AG08396 (cell line): ENCODE data around the gene COQ8A.

ENCODE experiments used
- DNase-seq: peaks from one replicate; pipeline ENCODE4 v3.0.0; 2012; ENCODE audit warnings: low spot score, mixed read lengths

Gene COQ8A

DNA sequence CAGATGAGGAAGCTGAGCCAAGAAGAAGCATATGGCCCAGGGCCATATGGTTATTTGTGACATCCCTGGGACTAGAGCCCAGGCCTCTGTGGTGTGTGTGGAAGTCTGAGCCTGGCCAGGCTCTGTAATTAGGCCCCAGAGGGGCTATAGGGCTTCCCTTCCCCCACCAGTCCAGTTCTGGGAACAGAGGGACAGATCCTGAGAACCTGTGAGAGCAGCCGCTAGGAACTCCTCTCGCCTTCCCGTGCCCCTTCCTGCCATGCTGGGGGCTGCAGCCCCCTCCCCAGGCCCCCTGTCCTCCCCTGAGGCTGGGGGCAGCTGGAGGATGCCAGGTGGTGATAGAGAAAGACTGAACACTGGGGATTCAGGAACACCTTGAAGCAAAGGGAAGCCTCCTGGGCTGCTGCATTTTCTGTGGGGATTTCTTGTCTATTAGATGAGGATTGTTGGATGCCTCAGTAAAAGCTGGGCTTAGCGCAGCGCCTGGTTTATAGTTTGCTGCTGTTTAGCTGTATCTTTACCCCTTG lies 33.3 kb downstream of the COQ8A start:
- DNase-seq: no peak

DNA sequence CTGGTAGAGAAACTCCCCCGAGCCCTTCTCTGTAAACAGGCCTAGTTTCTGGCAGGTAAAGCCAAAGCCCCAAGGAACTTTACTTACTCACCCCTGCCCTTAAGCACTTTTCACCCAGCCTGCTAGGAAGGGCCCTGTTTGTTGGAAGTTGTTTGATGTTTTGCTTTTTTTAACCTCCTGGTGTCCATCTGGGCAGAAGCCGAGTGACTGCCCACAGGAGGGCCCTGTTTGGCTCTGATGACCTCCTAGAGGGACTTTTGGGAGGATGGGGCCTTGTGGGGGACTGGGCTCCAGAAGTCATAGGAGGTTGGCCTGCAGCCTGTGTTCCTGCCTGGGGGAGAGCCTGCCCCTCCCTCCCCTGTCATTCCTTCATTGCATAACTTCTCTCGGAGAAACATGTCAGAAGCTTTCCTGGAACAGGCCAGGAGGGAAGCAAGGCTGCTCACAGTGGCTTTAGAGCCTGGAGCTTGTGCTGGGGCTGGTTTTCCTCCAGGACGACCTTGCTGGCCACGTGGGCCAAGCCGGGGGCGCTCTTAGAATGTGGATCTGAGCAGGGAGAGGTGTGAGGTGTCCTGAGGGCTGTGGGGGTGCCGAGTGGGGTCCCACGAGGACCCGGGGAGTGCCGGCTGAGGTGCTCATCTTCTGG lies 33.9 kb downstream of the COQ8A start:
- DNase-seq: peak; percentile 54

DNA sequence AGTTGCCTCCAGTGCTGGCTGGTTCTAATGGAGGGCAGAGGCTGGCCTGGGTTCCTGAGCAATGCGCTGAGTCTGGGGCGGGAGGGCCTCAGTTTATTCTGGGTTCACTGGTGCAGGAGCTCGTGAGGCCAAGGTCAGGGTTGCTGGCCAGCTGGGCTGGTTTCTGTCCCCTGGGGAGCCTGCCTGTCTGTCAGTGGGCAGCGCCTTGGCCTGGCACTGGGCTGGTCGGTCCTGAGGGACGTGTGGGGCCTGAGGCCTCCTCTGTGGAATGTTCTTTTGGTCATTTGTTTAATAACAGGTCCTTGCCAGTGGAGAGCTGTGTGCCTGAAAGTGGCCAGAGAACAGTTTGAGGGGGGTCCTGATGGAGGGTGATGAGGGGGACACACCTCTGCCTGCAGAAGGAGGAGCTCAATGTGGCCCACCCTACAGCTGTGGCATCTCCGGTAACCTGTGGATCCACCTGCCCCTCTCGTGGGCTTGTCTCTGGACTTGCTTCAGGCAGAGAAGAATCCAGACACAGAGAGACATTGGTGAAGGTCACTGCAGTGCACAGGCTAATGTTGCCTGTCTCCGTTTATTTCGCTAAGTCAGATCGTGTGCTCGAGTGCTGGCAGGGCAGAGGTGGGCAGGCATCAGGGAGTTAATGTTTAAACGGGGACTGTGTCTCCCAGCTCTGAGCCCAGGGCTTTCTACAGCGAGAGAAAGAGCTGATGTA lies 34.6 kb downstream of the COQ8A start:
- DNase-seq: no peak

DNA sequence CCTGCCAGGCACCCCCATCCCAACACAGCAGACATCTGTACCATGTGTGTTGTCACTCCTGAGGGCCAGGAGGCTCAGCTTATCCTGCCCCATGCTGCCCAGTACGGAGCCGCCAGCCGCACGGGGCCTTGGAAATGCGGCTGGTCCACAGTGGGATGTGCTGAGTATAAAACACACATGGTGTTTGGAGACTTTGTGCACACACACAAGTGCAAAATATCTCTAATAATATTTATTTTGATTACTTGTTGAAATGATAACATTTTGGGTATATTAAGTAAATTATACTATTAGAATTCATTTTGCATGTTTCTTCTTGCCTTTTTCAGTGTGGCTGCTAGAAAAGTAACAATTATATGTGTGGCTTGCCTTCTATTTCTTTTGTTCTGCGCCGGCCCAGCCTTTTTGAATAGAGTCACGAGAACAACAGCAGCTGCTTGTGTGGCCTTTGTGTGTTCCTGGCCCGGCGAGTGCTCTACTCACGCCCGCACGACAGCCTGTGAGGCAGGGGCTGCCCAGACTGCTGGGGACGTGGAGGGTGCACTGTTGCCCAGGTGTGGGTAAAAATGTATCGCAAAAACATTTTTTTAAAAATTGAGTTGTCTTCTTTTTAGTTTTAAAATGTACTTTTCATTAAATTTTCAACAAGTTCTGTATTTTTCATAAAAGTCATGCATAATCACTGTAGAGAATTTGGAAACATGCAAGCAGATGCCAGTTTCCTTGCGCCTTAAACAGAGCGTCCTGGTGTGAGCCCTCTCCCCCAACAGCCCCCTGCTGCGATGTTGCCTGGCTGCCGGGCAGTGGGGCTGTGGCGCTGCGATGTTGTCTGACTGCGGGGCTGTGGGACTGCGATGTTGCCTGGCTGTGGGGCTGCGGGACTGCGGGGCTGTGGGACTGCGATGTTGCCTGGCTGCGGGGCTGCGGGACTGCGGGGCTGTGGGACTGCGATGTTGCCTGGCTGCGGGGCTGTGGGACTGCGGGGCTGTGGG lies 35.5 kb downstream of the COQ8A start:
- no peak for DNase-seq

DNA sequence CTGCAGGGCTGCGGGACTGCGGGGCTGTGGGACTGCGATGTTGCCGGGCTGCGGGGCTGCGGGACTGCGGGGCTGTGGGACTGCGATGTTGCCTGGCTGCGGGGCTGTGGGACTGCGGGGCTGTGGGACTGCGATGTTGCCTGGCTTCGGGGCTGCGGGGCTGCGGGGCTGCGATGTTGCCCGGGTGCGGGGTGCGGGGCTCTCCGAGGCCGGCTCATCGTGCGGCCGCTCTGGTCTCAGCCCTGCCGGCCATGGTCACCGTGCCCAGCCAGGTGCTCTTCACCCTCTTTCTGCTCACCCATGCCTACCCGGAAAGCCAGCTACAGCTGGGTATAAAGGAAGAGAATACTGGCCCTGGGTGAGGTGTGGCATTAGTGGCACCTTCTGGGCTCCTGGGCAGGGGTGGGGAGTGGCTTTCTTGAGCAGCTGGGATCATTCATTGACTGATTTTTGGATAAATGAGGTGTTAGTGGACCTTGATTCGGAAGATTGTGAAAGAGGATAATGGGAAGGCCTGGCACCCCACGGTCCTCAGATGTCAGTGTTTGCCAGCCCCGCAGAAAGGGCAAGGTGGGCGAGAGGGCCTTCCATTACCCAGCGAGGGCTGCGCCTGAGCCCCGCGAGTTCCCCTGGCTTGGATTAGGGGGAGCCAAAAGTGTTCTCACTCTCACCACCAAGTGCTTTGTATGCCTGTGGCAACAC lies 36.3 kb downstream of the COQ8A start:
- no peak for DNase-seq

DNA sequence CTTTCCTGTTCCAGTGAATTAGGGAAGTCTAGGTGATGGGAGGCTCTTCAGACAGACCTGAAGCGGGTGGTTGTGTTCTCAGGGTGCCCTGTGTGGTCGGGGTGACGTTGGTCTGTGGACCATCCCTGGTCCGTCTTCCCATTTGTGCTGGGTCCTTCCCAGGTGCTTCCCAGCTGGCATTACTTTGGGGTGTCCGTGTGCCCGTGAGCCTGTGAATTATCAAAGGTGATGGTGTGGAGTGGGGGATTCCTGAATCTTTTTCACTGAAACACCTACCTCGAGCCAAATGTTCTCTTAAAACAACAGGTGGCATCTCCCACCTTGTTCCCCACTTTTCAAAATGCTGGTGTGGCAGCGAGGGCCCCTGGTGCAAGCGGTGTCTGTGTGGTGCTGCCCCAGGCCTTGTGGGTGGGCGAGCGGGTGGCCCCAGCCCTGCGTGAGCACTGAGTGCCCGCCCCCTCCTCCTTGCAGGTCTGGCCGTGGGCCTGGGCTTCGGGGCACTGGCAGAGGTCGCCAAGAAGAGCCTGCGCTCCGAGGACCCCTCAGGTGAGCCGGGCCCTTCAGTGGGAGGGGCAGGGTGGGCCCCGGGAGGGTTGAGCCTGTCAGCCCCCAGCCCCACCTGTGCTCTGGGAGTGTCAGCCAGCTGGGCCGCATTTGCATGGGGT lies 37.0 kb downstream of the COQ8A start:
- no peak for DNase-seq

DNA sequence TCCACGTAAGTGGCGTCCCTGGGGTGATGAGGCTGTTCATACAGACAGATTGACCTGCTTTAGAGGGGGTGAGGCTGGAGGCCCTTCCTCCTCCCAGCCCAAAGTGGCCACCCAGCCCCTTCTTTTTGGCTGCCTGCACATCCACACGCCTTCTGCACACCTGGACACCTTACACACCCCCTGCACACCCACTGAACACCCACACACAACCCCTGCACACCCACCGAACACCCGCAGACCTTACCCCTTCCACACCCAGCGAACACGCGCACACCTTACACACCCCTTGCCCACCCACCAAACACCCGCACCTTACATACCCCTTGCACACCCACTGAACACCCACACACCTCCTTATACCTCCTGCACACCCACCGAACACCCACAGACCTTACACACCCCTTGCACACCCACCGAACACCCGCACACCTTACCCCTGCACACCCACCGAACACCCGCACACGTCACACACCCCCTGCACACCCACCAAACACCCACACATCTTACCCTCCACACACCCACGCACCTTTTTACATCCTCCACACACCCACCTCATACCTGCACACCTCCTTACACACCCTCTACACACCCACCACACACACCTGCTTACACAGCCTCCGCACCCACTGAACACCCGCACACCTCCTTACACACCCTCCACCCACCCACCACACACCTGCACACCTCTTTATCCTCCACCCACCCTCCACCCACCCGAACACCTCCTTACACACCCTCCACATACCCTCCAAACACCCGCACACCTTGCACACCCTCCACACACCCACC lies 37.7 kb downstream of the COQ8A start:
- no peak for DNase-seq

DNA sequence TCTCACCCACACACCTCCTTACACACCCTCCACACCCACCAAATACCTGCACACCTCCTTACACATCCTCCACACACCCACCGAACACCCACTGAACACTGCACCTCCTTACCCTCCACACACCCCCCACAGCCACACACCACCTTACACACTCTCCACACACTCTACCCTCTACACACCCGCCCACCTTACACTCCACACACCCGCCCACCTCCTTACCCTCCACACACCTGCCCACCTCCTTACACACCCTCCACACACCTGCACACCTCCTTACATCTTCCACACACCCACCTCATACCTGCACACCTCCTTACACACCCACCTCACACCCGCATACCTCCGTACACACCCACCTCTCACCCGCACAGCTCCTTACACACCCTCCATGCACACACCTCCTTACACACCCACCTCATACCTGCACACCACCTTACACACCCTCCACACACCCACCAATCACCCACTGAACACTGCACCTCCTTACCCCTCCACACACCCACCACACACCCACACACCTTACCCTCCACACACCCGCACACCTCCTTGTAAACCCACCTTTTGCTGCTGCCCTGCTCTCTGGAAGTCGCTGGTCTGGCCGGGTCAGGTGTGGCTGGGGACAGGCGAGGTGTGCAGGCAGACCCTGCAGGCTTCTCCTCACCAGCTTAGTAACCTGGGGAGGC lies 38.5 kb downstream of the COQ8A start:
- DNase-seq: no peak

DNA sequence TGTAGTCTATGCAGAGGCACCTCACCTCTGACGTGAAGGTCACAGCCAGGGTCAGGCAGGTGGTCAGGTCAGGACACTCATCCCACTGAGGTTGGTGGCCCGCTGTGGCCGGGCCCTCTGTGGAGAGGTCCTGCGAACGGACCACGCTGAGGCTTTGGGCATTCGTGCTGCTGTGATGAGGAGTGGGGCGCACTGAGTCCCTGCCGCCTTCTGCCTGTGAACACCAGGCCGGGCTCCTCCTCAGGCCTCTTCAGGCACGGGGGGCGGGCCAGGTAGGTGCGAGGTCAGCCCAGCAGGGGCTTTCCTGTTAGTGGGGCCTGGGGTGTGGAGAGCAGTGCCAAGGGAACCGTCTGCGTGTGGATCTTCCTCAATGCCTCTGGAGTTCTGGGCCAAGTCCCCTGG lies 39.0 kb downstream of the COQ8A start:
- DNase-seq: no peak

DNA sequence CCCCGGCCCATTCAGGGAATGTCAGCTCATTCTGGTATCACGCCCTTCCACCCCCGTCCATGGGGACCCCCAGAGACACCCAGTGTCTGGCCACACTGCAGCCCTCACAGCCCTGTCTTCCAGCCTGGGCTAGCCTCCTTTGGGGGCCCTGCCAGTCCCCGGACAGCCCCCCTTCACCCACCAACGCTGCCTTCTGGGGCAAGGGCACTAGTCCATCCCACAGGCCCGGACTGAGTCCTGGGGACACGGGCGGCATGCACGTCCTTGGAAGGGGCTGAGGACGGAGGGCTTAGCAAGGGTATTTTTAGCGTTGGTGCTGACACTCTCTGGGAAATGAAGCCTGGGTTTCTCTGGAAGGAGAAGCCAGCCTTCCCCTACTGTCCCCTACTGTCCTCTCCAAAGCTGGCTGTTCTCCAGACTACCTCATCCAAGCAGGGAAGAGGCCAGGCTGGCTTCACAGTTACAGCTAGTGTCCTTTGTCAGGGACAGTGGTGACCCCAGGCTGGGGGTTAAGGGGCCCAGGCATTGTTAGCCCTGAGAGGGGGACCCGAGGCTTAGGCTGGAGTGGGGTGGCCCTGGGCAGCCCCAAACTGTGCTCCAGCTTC lies 39.5 kb downstream of the COQ8A start:
- DNase-seq: no peak

DNA sequence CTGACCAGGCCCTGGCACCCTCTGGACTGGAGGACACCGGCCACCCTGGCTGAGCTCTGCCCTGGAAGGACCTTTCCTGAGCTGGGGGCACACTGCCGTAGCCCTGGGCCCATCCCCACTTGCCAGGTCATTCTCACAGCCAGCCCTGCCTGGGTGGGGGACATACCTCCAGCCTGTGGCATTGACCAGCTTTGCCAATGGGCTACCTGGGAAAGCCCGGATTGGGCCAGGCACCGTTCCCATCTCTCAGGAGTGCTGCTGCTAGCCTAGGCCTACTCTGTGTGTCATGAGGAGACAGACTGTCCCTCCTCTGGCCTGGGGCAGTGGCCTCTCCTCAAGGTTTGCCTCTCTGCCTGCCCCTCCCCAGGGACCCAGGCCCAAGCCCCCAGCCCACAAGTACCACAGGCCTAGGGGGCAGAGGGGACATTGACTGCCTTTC lies 40.0 kb downstream of the COQ8A start:
- no peak for DNase-seq

DNA sequence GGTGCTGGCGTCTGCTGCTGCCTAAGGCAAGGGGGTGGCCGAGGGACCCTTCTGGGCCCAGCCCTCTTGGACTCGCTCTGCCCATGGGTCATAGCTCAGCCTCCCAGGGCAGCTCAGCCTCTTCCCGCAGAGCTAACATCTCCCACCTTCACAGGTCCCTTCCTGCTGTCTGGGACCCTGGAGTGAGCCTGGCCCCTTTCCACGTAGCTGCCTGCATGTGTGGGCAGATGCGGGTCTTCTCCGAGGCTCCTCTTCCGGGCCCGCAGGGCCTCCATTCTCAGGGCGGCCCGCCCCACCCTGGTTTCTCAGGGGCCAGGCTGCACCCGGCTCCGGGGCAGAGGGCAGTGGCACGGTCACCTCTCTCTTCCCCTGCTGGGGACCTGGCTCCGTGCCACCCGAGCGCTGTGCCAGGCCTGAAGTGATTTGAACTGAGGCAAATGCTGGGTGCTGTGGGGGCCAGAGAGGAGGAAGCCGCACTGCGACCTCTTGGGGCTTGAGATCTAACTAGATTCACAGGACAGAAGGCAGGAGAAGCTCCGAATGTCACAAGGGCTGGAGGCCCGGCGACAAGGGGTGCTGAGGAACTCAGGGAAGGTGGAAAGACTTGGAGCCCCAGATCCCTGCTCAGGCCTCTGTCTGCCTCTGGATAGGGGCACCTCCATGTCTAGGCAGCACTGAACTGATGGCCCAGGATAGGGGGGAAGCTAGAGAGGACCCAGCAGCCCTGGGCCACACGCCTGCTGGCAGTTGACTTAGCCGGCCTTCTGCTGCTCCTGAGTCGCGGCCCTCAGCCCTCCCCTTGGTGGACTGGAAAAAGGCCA lies 40.7 kb downstream of the COQ8A start:
- DNase-seq: no peak

DNA sequence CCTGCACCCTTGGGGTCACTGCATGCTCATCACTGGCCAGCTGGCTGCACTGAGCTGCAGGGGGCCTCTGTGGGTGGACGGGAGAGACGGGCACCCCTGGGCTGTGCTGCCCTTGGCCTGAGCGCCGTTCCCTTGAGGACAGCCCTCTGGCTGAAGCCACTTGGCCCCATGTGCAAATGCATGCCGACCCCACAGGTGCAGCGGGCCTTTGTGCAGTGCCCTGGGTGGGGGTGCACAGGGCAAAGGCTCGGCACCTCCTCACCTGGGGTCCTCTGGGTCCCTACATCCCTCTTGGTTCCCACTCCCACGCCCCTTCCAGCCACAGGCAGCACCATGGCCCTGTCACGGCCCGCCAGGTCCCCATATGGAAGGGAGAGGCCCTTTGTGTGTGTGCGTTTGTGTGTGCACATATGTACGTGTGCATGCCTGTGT lies 41.3 kb downstream of the COQ8A start:
- no peak for DNase-seq

DNA sequence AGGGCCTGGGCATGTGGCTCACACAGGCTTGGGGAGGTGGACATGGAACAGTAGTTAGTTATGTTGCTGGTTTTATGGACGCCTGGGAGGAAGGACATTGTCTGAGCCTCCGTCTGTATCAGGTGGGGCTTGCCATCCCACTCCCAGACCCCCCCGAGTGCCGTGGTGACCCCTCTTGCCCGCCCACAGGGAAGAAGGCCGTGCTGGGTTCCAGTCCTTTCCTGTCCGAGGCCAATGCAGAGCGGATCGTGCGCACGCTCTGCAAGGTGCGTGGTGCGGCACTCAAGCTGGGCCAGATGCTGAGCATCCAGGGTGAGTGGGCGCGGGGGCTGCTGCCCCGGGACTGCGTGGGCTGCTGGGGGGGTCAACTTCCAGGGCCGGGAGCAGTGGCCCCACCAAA lies 41.7 kb downstream of the COQ8A start:
- DNase-seq: no peak

DNA sequence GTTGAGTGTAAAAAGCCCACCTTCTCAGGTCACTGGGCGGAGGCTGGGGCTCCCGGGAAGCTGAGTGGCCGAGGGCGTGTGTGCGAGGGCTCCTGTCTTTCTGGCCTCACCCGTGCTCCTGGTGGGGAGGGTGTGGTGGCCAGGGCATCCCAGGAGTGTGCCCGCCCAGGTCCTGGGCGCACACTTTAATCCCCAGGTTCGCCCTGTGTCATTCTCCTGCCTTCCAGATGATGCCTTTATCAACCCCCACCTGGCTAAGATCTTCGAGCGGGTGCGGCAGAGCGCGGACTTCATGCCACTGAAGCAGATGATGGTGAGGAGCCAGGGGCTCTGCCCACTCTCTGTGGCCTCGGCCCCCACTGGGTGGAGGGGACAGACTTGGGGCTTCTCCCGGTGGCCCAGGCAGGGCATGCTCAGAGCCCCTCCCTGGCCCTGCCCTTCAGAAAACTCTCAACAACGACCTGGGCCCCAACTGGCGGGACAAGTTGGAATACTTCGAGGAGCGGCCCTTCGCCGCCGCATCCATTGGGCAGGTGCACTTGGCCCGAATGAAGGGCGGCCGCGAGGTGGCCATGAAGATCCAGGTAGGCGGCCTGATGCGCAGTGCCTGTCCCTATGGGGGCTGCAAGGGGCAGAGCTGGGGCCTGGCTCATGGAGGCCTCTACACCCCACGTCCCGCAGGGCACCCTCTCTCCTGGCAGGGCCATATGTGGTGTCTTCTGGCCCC lies 42.5 kb downstream of the COQ8A start:
- no peak for DNase-seq

DNA sequence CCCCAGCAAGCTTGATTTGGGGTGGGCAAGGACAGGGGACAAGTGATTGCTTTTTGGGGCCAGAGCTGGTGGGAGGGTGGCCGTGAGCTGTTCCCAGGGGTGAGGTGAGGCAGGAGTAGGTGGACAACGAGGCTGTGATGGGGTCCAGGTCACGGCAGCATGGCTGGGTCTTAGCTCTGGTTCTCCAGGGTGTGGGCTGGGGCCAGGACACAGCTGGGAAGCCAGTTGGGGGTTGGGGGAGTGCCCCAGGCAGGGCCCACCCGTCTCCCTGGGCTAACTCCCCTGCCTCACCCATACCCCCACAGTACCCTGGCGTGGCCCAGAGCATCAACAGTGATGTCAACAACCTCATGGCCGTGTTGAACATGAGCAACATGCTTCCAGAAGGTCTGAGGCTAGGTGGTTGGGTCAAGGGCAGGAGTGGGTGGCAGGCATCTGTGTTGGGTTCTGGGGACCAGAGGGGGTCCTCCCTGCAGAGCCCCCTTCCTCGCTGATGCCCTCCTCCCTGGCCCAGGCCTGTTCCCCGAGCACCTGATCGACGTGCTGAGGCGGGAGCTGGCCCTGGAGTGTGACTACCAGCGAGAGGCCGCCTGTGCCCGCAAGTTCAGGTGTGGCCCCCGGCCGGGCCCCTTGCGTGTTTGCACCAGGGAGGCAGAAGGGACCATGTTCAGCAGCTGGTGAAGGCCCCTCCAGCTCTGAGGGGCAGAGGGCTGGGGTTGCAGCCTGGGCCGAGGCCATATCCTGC lies 43.3 kb downstream of the COQ8A start:
- no peak for DNase-seq

DNA sequence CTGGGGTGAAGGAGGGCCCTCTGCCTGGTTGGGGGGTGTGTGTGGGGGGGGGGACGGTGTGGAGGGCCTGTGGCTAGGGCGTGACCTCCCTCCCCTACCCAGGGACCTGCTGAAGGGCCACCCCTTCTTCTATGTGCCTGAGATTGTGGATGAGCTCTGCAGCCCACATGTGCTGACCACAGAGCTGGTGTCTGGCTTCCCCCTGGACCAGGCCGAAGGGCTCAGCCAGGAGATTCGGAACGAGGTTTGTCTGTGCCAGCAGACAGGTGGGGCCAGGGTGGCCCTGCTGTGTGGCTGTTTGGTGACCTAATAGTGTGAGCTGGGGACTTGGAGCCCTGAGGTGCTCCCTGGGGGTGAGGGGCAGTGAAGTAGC lies 43.9 kb downstream of the COQ8A start:
- DNase-seq: no peak
